HepG2 (cell line): ENCODE results near the gene HP1BP3. TPM values are rescaled to one million over a fixed set of nuclear protein-coding genes. Genes with fewer than 3 reads are reported as not detected.

Experiments
- AFF4 ChIP-seq: sonication (generic); formaldehyde crosslinking; IDR thresholded peaks from 2 replicates; pipeline ENCODE4 v1.4.0; 2020; ENCODE audit warnings: missing genetic modification reagents
- BCL6 ChIP-seq: IDR thresholded peaks from 2 replicates; pipeline ENCODE4 v1.6.1; 2016; ENCODE audit warnings: missing genetic modification reagents, missing compliant biosample characterization
- NR3C1 ChIP-seq: sonication (generic); formaldehyde crosslinking; IDR thresholded peaks from 2 replicates; pipeline ENCODE4 v1.4.0; 2020; ENCODE audit warnings: missing genetic modification reagents
- ZBED4 ChIP-seq: sonication (generic); formaldehyde crosslinking; IDR thresholded peaks from 2 replicates; pipeline ENCODE4 v1.4.0; 2020; ENCODE audit warnings: missing genetic modification reagents, borderline replicate concordance
- ZMYM2 ChIP-seq: sonication (generic); formaldehyde crosslinking; IDR thresholded peaks from 2 replicates; pipeline ENCODE4 v1.8.0; 2022; ENCODE audit warnings: mild to moderate bottlenecking, missing genetic modification reagents
- ZNF121 ChIP-seq: sonication (generic); formaldehyde crosslinking; IDR thresholded peaks from 2 replicates; pipeline ENCODE4 v1.5.0; 2020; ENCODE audit warnings: mild to moderate bottlenecking, missing genetic modification reagents
- ZNF280D ChIP-seq: sonication (generic); formaldehyde crosslinking; IDR thresholded peaks from 2 replicates; pipeline ENCODE4 v1.5.1; 2020; ENCODE audit warnings: mild to moderate bottlenecking, missing genetic modification reagents
- ZNF44 ChIP-seq: sonication (generic); formaldehyde crosslinking; IDR thresholded peaks from 2 replicates; pipeline ENCODE4 v1.5.1; 2020; ENCODE audit warnings: mild to moderate bottlenecking, missing genetic modification reagents
- ZNF609 ChIP-seq: sonication (generic); formaldehyde crosslinking; IDR thresholded peaks from 2 replicates; pipeline ENCODE4 v1.4.0; 2020; ENCODE audit warnings: mild to moderate bottlenecking, missing genetic modification reagents, borderline replicate concordance
- ZNF670 ChIP-seq: sonication (generic); formaldehyde crosslinking; IDR thresholded peaks from 2 replicates; pipeline ENCODE4 v1.8.0; 2022; ENCODE audit warnings: mild to moderate bottlenecking, missing genetic modification reagents, borderline replicate concordance
- ZNF776 ChIP-seq: sonication (generic); formaldehyde crosslinking; IDR thresholded peaks from 2 replicates; pipeline ENCODE4 v1.4.0; 2020; ENCODE audit warnings: mild to moderate bottlenecking, missing genetic modification reagents
- ZNF879 ChIP-seq: sonication (generic); formaldehyde crosslinking; IDR thresholded peaks from 2 replicates; pipeline ENCODE4 v1.8.1; 2023; ENCODE audit warnings: missing genetic modification reagents
- polyA plus RNA-seq, 8 experiments: library from polyadenylated mRNA; depleted of rRNA in 3 of 8; stranded (reverse) in 7 of 8; unstranded in 1 of 8; fragments of >200 nt; fragmentation: Illumina TruSeq in 4 of 8; extraction: Trizol in 4 of 8; gene quantifications; 2 replicates each; pipeline versions ENCODE4 v1.2.1 to v1.2.3, GENCODE V29; 2011 to 2016; ENCODE audit warnings: low read depth in 4 of 8, missing spikeins in 1 of 8, mixed read lengths in 1 of 8; ENCODE audit not compliant: insufficient read depth in 1 of 8
- total RNA-seq, 5 experiments: library from RNA; depleted of rRNA; stranded (reverse); fragments of >200 nt; fragmentation: Illumina TruSeq; extraction: Trizol; gene quantifications; 2 replicates each; pipeline ENCODE4 v1.2.3, GENCODE V29; 2016; ENCODE audit warnings: low read depth in 1 of 5

The HP1BP3 gene
- total and polyA plus RNA-seq, 2 of the 13 experiments (the other 11 are each of a cell fraction or from before 2014, with no cell fraction given): 98.5 to 137 TPM

- TF ChIP-seq ZBED4 (CRISPR knock-in tag) (no peak), ZNF609 (CRISPR knock-in tag) (peak; percentile 63), ZNF280D (CRISPR knock-in tag) (peak; percentile 56; the same call in 1 of the 2 replicates), AFF4 (CRISPR knock-in tag) (no peak), ZNF121 (no peak), ZNF879 (CRISPR knock-in tag) (no peak), ZNF44 (CRISPR knock-in tag) (no peak), ZMYM2 (peak; percentile 14; the same call in 1 of the 2 replicates), ZNF670 (no peak), BCL6 (CRISPR knock-in tag) (no peak), NR3C1 (CRISPR knock-in tag) (no peak), ZNF776 (CRISPR knock-in tag) (0 out of 2 replicates have a peak, but pooled peaks have one; percentile 32)
These were observed 54.3 kb downstream of the HP1BP3 start, which contains the start of gene SH2D5 (continued) for GRCh38 chr1:20732588-20733359.
